Smooth muscle cell (in vitro differentiated cells): ENCODE results near the gene SURF2. TPM values are rescaled to one million over a fixed set of nuclear protein-coding genes. Genes with fewer than 3 reads are reported as not detected.
"Not testable (repeated sequence)": the region's sequence is repeated elsewhere in the genome, so short reads cannot be mapped to it uniquely, and the experiment has no call there.

Experiments used
- DNase-seq: peaks from one replicate; lab custom pipeline; 2025; ENCODE audit not compliant: unreplicated experiment; lab: John Stamatoyannopoulos, UW
- H2AFZ ChIP-seq: fragments of 200-600 bp; sonication (generic); 2 replicates; pipeline ENCODE4 v1.6.0; 2016; ENCODE audit warnings: antibody characterized with exemption, low read depth, mild to moderate bottlenecking
- H3F3A ChIP-seq: fragments of 200-600 bp; sonication (generic); 2 replicates; pipeline ENCODE4 v1.6.0; 2017; ENCODE audit warnings: antibody characterized with exemption, low read depth
- H3K27ac ChIP-seq: fragments of 200-600 bp; sonication (generic); 2 replicates; pipeline ENCODE4 v1.5.1; 2016; ENCODE audit warnings: low read depth, mild to moderate bottlenecking
- H3K27me3 ChIP-seq: fragments of 200-600 bp; sonication (generic); 2 replicates; pipeline ENCODE4 v1.6.1; 2016; ENCODE audit warnings: low read depth, mild to moderate bottlenecking
- H3K36me3 ChIP-seq: fragments of 200-600 bp; sonication (generic); 2 replicates; pipeline ENCODE4 v1.5.1; 2016; ENCODE audit warnings: low read depth
- H3K4me1 ChIP-seq: fragments of 200-600 bp; sonication (generic); 2 replicates; pipeline ENCODE4 v1.5.1; 2016; ENCODE audit warnings: low read depth
- H3K4me2 ChIP-seq: fragments of 200-600 bp; sonication (generic); 2 replicates; pipeline ENCODE4 v1.6.0; 2016; ENCODE audit warnings: mild to moderate bottlenecking
- H3K4me3 ChIP-seq: fragments of 200-600 bp; sonication (generic); 2 replicates; pipeline ENCODE4 v1.5.1; 2016; ENCODE audit warnings: mild to moderate bottlenecking
- H3K79me2 ChIP-seq: fragments of 200-600 bp; sonication (generic); 2 replicates; pipeline ENCODE4 v1.6.0; 2016; ENCODE audit warnings: low read depth, mild to moderate bottlenecking
- H3K9ac ChIP-seq: fragments of 200-600 bp; sonication (generic); 2 replicates; pipeline ENCODE4 v1.6.0; 2016; ENCODE audit warnings: low read depth
- H3K9me3 ChIP-seq: fragments of 200-600 bp; sonication (generic); replicated peaks from 2 replicates; pipeline ENCODE4 v1.5.1; 2016; ENCODE audit warnings: low read depth
- H4K20me1 ChIP-seq: fragments of 200-600 bp; sonication (generic); 2 replicates; pipeline ENCODE4 v1.6.0; 2016; ENCODE audit warnings: low read depth
- CTCF ChIP-seq: fragments of 200-600 bp; sonication (generic); IDR thresholded peaks from 2 replicates; pipeline ENCODE4 v1.5.1; 2017; ENCODE audit warnings: borderline replicate concordance, mild to moderate bottlenecking, antibody characterized with exemption; ENCODE audit not compliant: insufficient read depth, poor library complexity, severe bottlenecking
- WGBS: methylation state at CpG from one replicate; pipeline ENCODE4 v1.1.7; 2016; ENCODE audit warnings: low lambda C conversion rate; 5-methylcytosine and 5-hydroxymethylcytosine counted together
- polyA plus RNA-seq: library from polyadenylated mRNA; unstranded; fragments of >200 nt; fragmentation: Nextera tagmentation; extraction: Ambion mirVana; gene quantifications from 2 replicates; pipeline ENCODE4 v1.2.1, GENCODE V29; 2016
- total RNA-seq: library from RNA; depleted of rRNA; stranded (reverse); fragments of >200 nt; gene quantifications from 2 replicates; pipeline ENCODE4 v1.2.3, GENCODE V29; 2014

Gene SURF2
- total and polyA plus RNA-seq, 2 experiments from 2014 or later = 11.4 to 21.4 TPM

DNA sequence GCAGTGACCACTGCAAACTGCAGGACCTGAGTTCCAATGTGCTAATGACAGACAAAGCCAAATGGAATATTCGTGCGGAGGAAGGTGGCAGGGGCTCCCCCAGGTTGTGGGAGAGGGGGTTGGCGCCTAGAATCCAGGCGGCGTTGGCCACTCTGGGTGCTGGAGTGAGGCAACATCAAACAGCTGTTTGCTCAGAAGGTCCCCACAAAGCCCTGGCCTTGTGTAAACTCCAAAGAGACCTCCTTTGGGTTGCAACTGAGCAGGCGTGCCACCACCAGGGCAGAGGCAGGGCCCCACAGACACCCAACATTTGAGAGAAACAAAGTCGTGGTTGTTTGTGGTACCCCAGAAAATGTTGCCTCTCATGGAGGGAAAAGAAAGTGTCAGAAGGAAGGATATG is 34.4 kb downstream of the SURF2 start:
- Histone ChIP-seq H3K4me3 (no peak overlapping the region), H3K4me2 (no peak overlapping the region), H3K9ac (no peak overlapping the region), H3F3A (no peaks in the 10 kb centered on the region), H3K27ac (no peak overlapping the region), H2AFZ (no peak overlapping the region), H3K79me2 (no peaks in the 10 kb centered on the region), H3K27me3 (no peaks in the 10 kb centered on the region), H3K36me3 (no peaks in the 10 kb centered on the region), H3K4me1 (no peaks in the 10 kb centered on the region), H4K20me1 (no peaks in the 10 kb centered on the region), H3K9me3 (no peaks in the 10 kb centered on the region)
- no peak for TF ChIP-seq CTCF
- WGBS = 93% methylated on average over 7 of the region's 7 CpGs
- DNase-seq = no peak

DNA sequence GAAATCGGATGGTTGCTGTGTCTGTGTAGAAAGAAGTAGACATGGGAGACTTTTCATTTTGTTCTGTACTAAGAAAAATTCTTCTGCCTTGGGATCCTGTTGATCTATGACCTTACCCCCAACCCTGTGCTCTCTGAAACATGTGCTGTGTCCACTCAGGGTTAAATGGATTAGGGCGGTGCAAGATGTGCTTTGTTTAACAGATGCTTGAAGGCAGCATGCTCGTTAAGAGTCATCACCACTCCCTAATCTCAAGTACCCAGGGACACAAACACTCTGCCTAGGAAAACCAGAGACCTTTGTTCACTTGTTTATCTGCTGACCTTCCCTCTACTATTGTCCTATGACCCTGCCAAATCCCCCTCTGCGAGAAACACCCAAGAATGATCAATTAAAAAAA is 35.1 kb downstream of the SURF2 start:
- not testable (repeated sequence) for H3K27me3 ChIP-seq, H3K27ac ChIP-seq, H3F3A ChIP-seq, H3K4me2 ChIP-seq, H4K20me1 ChIP-seq, H3K36me3 ChIP-seq, DNase-seq, H2AFZ ChIP-seq, H3K4me1 ChIP-seq, H3K4me3 ChIP-seq, H3K79me2 ChIP-seq, H3K9ac ChIP-seq, H3K9me3 ChIP-seq
- 72% methylated on average over 3 of the region's 4 CpGs for WGBS

- H3K79me2 ChIP-seq, H3K4me3 ChIP-seq, H3K4me1 ChIP-seq, H3K4me2 ChIP-seq, H2AFZ ChIP-seq, H4K20me1 ChIP-seq, H3K9me3 ChIP-seq, H3K36me3 ChIP-seq, DNase-seq, H3K9ac ChIP-seq, H3K27ac ChIP-seq, H3K27me3 ChIP-seq, H3F3A ChIP-seq: not testable (repeated sequence)
- WGBS = 95% methylated on average over 3 of the region's 3 CpGs
Observed at GRCh38 chr9:133392308-133392707, 36.0 kb downstream of the SURF2 start.

GRCh38 chr9:133393399-133393798 is 37.0 kb downstream of the SURF2 start:
- no peaks in the 10 kb centered on the region for H3K36me3 ChIP-seq
- no peak overlapping the region for H3K4me3 ChIP-seq
- H3F3A ChIP-seq = no peaks in the 10 kb centered on the region
- no peaks in the 10 kb centered on the region for H3K27me3 ChIP-seq
- no peak overlapping the region for H3K9ac ChIP-seq
- WGBS = 100% methylated on average over 1 of the region's 3 CpGs
- H3K79me2 ChIP-seq = no peaks in the 10 kb centered on the region
- no peak overlapping the region for H2AFZ ChIP-seq
- H4K20me1 ChIP-seq = no peaks in the 10 kb centered on the region
- H3K27ac ChIP-seq = no peak overlapping the region
- DNase-seq = no peak
- H3K9me3 ChIP-seq = no peaks in the 10 kb centered on the region
- H3K4me2 ChIP-seq = no peak overlapping the region
- no peak for TF ChIP-seq CTCF
- H3K4me1 ChIP-seq = no peaks in the 10 kb centered on the region

DNA sequence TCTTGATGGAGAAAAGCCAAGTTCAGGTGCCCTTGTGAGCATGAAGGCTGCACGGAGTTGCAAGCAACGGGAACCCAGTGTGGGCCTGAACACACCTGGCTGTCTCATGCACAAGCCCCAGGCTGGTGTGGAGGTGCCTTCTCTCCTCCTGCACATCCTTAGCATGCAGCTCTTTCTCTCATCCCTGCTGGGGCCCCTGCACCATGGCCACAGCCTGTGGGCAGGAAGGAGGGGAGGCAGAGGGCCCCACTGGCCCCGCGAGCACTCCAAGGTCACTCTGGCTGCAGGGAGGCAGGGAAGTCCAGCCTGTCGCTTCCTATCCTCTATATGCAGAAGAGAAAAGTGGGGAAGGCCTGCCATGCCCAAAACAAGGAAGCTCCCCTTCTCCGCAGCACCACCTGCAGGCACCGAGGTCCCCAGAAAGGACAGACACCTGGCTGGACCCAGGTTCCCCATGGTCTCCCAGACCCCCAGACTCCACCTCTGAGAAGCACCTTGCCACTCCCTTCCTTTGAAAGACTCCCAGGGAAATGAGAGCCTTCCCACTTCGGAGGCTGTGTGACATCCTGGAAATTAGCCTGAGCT is 38.4 kb downstream of the SURF2 start:
- 74% methylated on average over 8 of the region's 8 CpGs for WGBS
- no peak for TF ChIP-seq CTCF
- DNase-seq = no peak
- no peak overlapping the region for H2AFZ ChIP-seq
- no peaks in the 10 kb centered on the region for H3K36me3 ChIP-seq
- H3K27me3 ChIP-seq = no peaks in the 10 kb centered on the region
- H3F3A ChIP-seq = no peaks in the 10 kb centered on the region
- no peaks in the 10 kb centered on the region for H3K79me2 ChIP-seq
- no peaks in the 10 kb centered on the region for H3K4me1 ChIP-seq
- H4K20me1 ChIP-seq = no peaks in the 10 kb centered on the region
- no peaks in the 10 kb centered on the region for H3K9me3 ChIP-seq
- H3K9ac ChIP-seq = no peak overlapping the region
- no peak overlapping the region for H3K27ac ChIP-seq
- no peak overlapping the region for H3K4me2 ChIP-seq
- H3K4me3 ChIP-seq = no peak overlapping the region
